GM18858 (cell line): Measurements from ENCODE around the gene BMPR1A.
"Not testable (repeated sequence)": the region's sequence is repeated elsewhere in the genome, so short reads cannot be mapped to it uniquely, and the experiment has no call there.

Source experiments
- ATAC-seq: cut with Tn5 transposase; IDR thresholded peaks from one replicate; pipeline ENCODE4 v1.9.1; 2021; ENCODE audit not compliant: unreplicated experiment

BMPR1A gene

GRCh38 chr10:86729677-86730076 lies 26.7 kb upstream of the BMPR1A start:
- no peak for ATAC-seq

- ATAC-seq = no peak
Observed at GRCh38 chr10:86730227-86730626, 26.2 kb upstream of the BMPR1A start.

GRCh38 chr10:86732771-86733170 lies 23.6 kb upstream of the BMPR1A start:
- no peak for ATAC-seq

GRCh38 chr10:86733260-86733671 lies 23.2 kb upstream of the BMPR1A start:
- ATAC-seq = no peak

GRCh38 chr10:86734207-86734988 lies 22.0 kb upstream of the BMPR1A start:
- ATAC-seq = no peak

GRCh38 chr10:86735278-86735677 lies 21.1 kb upstream of the BMPR1A start:
- ATAC-seq = not testable (repeated sequence)

- ATAC-seq = no peak
Observed at GRCh38 chr10:86742230-86742629, 14.2 kb upstream of the BMPR1A start.

GRCh38 chr10:86744067-86744725 lies 12.2 kb upstream of the BMPR1A start:
- no peak for ATAC-seq

GRCh38 chr10:86747796-86748581 lies 8.4 kb upstream of the BMPR1A start:
- ATAC-seq = no peak

- no peak for ATAC-seq
Observed at GRCh38 chr10:86749854-86750253, 6.6 kb upstream of the BMPR1A start.

- no peak for ATAC-seq
Observed at GRCh38 chr10:86751477-86751876, 4.9 kb upstream of the BMPR1A start.

GRCh38 chr10:86752311-86752710 lies 4.1 kb upstream of the BMPR1A start:
- no peak for ATAC-seq

GRCh38 chr10:86753051-86753450 lies 3.4 kb upstream of the BMPR1A start:
- no peak for ATAC-seq

- no peak for ATAC-seq
Observed at GRCh38 chr10:86753638-86754434, 2.6 kb upstream of the BMPR1A start.

GRCh38 chr10:86755454-86755739 lies 1.0 kb upstream of the BMPR1A start:
- ATAC-seq = no peak

GRCh38 chr10:86755740-86756510 lies 494 bp upstream of the BMPR1A start:
- ATAC-seq = peak; percentile 50

- ATAC-seq = no peak
Observed at GRCh38 chr10:86757113-86757972, 924 bp downstream of the BMPR1A start.

- no peak for ATAC-seq
Observed at GRCh38 chr10:86758189-86759072, 2.0 kb downstream of the BMPR1A start.
